ENCODE results near the gene CST7.

DNA sequence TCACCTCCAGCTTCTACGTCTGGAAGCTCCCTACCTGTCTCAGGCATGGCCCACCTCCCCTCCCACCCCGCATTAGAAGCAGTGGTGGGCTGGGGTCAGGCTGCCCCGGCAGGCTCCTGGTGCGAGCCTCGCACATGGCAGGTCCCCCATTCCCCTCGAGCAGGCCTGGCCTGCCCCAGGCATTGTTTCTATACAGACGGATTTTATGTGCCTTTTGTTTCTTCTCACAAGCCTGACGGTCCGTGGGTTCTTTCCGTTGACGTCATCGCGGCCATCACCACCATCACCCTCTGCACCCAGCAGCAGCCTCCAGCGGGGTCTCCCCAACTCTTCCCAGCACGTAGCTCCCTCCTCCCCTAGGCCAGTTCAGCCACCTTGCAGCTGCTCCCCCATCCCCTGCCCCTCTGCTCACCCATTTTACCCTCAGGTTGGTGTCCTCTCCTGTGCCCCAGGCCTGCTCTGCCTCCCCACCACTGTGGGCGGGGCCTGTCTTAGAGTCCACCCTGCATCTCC lies 4.6 kb downstream of the CST7 start:
- TF ChIP-seq, protein P1, sequence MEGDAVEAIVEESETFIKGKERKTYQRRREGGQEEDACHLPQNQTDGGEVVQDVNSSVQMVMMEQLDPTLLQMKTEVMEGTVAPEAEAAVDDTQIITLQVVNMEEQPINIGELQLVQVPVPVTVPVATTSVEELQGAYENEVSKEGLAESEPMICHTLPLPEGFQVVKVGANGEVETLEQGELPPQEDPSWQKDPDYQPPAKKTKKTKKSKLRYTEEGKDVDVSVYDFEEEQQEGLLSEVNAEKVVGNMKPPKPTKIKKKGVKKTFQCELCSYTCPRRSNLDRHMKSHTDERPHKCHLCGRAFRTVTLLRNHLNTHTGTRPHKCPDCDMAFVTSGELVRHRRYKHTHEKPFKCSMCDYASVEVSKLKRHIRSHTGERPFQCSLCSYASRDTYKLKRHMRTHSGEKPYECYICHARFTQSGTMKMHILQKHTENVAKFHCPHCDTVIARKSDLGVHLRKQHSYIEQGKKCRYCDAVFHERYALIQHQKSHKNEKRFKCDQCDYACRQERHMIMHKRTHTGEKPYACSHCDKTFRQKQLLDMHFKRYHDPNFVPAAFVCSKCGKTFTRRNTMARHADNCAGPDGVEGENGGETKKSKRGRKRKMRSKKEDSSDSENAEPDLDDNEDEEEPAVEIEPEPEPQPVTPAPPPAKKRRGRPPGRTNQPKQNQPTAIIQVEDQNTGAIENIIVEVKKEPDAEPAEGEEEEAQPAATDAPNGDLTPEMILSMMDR (IDR thresholded peaks at IDR 0.05; ENCODE audit: insufficient read depth, low read depth, low read length) = no peak
- TF ChIP-seq EZH2 (IDR thresholded peaks at IDR 0.05; ENCODE audit: insufficient read depth, low read length) = no peak
